Myocyte (in vitro differentiated cells): ENCODE measurements around the gene CSNK2A1. TPM values are rescaled to one million over a fixed set of nuclear protein-coding genes. Genes with fewer than 3 reads are reported as not detected.

Source experiments
- DNase-seq: peaks from one replicate; pipeline ENCODE4 v3.0.0-alpha.2; 2012; ENCODE audit warnings: low read depth
- total RNA-seq: library from RNA; depleted of rRNA; stranded (reverse); fragments of >200 nt; gene quantifications from 2 replicates; pipeline ENCODE4 v1.2.3, GENCODE V29; 2014

Gene CSNK2A1
- total RNA-seq, 1 donor from 2014 or later: 199 TPM

DNA sequence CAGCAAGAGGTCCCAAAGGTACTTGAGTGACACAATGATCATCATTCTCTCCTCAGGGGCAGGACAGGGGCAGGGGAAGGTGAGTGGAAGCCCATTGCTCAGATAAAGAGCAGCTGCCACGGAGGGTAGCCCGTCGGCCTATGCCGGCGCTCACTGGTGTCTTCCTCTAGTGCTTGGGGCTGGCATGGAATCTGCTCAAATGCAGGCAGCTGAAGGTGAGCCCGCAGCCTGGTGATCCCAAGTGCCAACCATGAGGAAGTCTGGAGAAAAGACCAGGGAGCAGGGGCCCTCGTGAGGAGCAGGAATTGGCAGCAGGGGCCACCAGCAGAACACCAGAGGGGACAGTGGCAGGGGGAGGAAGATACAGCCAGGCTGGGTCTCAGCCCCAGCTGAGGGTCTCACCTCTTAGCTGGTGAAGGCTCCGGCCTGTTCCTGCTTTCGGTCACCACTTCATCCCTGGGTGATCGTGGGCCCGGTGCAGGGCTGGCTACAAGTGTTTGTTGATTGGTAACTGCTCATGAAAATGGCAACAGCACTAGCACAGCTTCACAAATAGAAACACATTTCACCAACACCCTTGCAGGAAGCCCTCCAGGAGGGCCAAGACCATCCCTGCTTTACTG is 110.8 kb downstream of the CSNK2A1 start:
- peak; percentile 23 for DNase-seq

DNA sequence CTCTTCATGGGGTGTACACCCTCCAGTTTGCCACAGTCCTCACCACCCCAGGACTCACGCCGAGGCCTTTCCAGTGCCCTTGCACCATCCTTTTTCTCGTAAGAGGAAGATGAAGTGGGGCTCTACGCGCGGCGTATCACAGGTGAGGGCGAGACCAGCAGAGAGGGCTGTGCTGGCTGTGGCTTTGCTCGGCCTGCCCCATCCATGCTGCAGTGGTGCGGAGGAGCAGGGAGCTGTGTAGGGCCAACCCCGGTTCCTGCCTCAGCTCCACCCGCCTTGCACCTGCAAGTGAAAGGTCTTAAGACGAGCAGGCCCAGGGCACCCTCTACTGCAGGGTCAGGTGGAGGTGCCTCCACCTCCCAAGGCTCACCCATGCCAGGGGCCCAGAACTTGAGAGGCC is 111.4 kb downstream of the CSNK2A1 start:
- DNase-seq: no peak

DNA sequence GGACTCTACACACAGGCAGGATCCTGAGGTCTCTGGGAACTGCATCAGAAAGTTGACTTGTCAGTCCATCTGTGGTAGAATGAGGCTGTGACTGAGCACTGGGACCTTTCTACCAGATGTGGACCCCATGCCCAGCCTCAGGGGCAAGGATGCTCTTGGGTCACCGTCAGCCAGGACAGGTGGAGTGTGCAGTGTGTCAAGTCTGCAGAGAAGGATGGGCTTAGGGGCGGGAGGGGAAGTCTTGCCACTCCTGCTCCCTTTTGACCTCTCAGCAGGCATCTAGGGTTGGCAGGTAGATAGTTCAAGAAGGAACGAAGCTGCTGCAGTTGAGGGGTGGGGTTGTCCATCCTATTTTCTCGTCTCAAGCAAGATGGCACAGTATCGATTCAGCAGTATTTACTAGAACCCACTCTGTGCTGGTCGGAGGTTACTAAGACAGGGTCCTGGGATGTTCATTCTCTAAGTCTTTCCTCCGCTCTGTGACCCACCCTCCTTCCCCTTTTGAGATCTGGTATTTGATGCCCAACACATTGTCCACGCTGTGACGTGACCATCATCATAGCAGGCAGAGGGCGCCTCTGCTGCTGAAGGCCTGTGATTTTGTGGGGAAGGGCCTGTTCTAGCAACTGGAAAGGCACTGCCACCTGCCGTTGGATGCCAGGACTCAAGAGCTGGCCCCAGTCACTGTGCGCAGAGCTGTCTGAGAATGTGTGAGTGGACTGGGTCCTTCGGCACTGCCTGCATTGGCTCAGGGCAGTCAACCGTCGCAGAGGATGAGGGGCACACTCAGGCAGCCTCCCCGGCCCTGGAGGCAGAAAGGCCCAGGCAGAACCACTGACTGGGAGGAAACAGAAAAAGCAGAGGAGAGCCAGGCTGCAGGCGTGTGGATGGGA is 112.3 kb downstream of the CSNK2A1 start:
- peak; percentile 81 for DNase-seq

DNA sequence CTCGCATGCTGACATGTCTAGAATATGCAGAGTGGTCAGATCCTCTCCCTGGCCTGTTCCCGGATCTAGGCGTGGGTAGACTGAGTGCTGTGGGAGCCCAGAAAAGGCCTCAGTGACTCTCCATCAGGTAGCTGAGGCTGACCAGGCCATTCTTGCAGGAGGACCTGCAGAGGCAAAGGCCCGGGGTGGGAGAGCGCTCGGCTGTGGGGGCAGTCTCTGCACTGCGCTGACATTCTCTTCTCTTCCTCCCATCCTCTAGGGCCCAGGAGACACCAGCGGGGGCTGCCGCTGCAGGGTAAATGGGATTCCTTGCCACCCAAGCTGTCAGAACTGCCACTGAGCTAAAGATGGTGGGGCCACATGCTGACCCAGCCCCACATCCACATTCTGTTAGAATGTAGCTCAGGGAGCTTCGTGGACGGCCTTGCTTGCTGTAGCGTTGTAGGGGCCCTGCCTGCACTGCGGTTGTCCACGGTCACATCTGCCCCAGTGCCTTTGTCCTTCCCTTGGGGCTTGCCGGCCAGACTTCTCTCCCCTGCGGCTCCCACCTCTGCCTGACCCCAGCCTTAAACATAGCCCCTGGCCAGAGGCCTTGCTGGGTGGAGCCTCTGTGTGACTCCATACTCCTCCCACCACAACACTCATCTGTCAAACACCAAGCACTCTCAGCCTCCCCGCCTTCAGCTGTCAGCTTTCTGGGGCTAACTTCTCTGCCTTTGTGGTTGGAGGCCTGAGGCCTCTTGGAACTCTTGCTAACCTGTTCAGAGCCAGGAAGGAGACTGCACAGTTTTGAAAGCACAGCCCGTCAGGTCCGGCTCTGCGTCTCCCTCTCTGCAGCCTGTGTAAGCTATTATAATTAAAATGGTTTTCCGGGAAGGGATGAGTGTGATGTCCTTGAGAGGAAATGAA is 113.2 kb downstream of the CSNK2A1 start:
- peak; percentile 87 for DNase-seq

DNA sequence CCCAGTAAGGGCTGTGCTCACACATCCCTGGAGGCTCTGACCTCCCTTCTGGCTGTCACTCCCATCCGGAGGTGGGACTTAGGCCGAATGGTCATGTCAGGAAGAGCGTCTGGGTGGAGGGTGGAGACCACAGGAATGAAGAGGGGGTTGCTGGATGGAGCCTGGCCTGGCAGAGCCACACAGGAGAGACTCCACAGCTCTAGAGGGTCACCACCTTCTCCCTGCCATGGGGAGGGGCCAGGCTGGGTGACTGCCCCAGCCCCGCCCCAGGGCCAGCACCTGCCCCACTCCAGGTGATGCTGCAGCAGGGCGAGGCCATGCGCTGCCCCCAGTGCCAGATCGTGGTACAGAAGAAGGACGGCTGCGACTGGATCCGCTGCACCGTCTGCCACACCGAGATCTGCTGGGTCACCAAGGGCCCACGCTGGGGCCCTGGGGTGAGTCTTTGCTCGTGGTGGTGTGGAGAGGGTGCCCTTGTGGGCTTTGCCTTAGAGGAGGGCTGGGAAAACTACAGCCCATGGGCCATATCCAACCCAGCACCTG is 114.9 kb downstream of the CSNK2A1 start:
- no peak for DNase-seq

DNA sequence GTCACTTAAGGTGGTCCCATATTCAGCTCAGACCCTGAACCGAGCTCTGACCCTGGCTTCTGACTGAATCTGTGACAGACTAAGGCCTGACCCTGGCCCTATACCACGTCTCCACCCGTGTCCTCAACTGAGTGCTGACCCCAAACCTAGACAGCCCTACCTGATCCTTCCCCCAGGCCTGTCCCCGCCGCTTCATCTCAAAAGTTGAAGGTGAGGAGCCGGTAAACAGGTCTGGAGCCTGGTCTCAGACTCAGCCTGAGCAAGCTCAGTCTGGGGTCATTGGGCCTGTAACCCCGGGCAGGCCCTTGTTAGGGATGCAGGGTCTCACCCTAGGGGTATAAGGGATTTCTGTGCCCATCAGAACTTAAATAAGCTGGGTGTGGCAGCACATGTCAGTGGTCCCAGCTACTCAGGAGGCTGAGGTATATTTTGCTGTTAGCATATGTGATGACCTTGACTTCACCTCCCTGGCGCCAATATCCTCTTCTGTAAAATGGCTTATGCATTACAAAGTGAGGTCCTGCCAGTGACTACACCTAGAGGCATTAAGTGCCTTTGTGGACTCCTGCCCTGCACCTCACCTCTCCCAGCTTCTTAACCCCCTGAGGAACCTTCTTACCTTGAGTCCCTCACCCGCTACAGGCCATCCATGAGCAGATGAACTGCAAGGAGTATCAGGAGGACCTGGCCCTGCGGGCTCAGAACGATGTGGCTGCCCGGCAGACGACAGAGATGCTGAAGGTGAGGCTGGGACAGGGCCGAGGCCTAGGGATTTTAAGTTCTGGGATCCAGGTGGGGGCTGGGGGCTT is 115.5 kb downstream of the CSNK2A1 start:
- no peak for DNase-seq

DNA sequence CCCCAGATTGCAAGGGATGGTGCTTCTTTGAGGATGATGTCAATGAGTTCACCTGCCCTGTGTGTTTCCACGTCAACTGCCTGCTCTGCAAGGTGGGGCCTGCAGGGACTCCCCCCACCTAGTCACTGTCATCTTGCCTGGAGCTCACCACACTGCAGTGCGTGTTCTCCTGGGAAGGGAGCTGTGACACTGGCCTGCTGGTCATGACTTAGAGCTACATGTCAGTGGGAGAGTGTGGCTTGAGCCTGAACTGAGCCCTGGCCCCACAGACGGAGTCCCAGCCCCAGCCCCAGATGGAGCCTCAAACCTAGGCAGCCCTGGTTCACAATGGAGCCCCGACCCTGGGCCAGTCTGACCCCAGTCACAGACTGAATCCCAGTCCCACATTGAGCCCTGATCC is 116.2 kb downstream of the CSNK2A1 start:
- no peak for DNase-seq

DNA sequence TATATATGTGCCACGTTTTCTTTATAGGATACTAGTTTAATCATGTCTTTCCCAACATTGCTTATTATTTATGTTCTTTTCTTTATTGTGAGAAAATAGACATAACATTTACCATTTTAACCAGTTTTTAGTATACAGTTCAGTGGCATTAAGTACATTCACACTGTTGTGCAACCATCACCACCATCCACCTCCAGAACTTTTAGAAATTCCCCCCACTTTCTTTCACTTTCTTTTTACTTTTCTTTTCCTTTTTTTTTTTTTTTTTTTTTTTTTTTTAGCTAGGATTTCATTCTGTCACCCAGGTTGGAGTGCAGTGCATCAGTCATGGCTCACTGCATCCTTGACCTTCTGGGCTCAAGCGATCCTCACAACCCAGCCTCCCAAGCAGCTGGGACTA is 117.0 kb downstream of the CSNK2A1 start:
- no peak for DNase-seq

Other genes starting within 250 kb of the CSNK2A1 start
- 19.8 and 20.1 TPM in 2 replicates for gene ZCCHC3, start 246.2 kb downstream of the CSNK2A1 start, total RNA-seq
- 10.2 and 11.7 TPM in 2 replicates for gene SOX12, start 218.2 kb downstream of the CSNK2A1 start, total RNA-seq
- 33.1 and 38.2 TPM in 2 replicates for gene NRSN2, start 196.7 kb downstream of the CSNK2A1 start, total RNA-seq
- 6.1 and 9.6 TPM in 2 replicates for gene TRIB3, start 163.0 kb downstream of the CSNK2A1 start, total RNA-seq
- gene RBCK1, start 135.5 kb downstream of the CSNK2A1 start, total RNA-seq: 85.1 and 106 TPM in 2 replicates
- 29.1 and 40.1 TPM in 2 replicates for gene TBC1D20, start 81.3 kb downstream of the CSNK2A1 start, total RNA-seq
- gene TCF15, start 66.5 kb upstream of the CSNK2A1 start, total RNA-seq: not detected in 2 replicates
- 23.6 and 34.6 TPM in 2 replicates for gene SRXN1, start 109.4 kb upstream of the CSNK2A1 start, total RNA-seq
- gene SCRT2, start 132.0 kb upstream of the CSNK2A1 start, total RNA-seq: not detected in 2 replicates
- gene SLC52A3, start 224.7 kb upstream of the CSNK2A1 start, total RNA-seq: not detected in 2 replicates